IMR-90 (cell line): ENCODE measurements around the gene PHF21B. TPM values are rescaled to one million over a fixed set of nuclear protein-coding genes. Genes with fewer than 3 reads are reported as not detected.

ENCODE experiments used
- ATAC-seq: fragments of 200-7000 bp; cut with Tn5 transposase; 2 replicates; pipeline ENCODE4 v1.9.1; 2020; ENCODE audit warnings: low read depth, mild to moderate bottlenecking, moderate library complexity
- BruUV-seq: library from RNA; stranded (reverse); fragments of 400-500 nt; replicated peaks from 2 replicates; lab custom pipeline; 2021; lab: Mats Ljungman, UMichigan
- CTCF ChIA-PET: fragments of 300-600 bp; formaldehyde crosslinking; extraction: SDS; loops from one replicate; lab custom pipeline; 2021; ENCODE audit warnings: antibody characterized with exemption; lab: Yijun Ruan, JAX
- POLR2A ChIA-PET: fragments of 300-600 bp; sonication (Branson Sonifier 250); formaldehyde crosslinking; loops from one replicate; lab custom pipeline; 2022; ENCODE audit warnings: antibody characterized with exemption; ENCODE audit not compliant: unreplicated experiment; lab: Charles Lee
- DNase-seq: peaks from one replicate; pipeline ENCODE4 v3.0.0; 2013
- H2AFZ ChIP-seq: replicated peaks from 2 replicates; pipeline ENCODE3; 2013; ENCODE audit warnings: low read length, mild to moderate bottlenecking; ENCODE audit not compliant: poor library complexity
- H2AK5ac ChIP-seq: 2 replicates; pipeline ENCODE4 v1.6.1; 2013; ENCODE audit warnings: low read depth, low read length, inconsistent platforms
- H2AK9ac ChIP-seq: replicated peaks from 2 replicates; pipeline ENCODE3; 2013; ENCODE audit warnings: mild to moderate bottlenecking, low read depth, low read length, moderate library complexity; ENCODE audit not compliant: poor library complexity
- H2BK120ac ChIP-seq: 2 replicates; pipeline ENCODE4 v1.6.1; 2013; ENCODE audit warnings: low read depth, low read length, inconsistent platforms
- H2BK15ac ChIP-seq: 3 replicates; pipeline ENCODE4 v1.6.1; 2013; ENCODE audit warnings: low read depth, low read length, inconsistent platforms
- H2BK20ac ChIP-seq: 2 replicates; pipeline ENCODE4 v1.6.1; 2013; ENCODE audit warnings: low read depth, mild to moderate bottlenecking, inconsistent platforms, low read length, moderate library complexity
- H2BK5ac ChIP-seq: 2 replicates; pipeline ENCODE4 v1.6.1; 2013; ENCODE audit warnings: mild to moderate bottlenecking, low read depth, low read length, inconsistent platforms; ENCODE audit not compliant: poor library complexity, severe bottlenecking
- H3K14ac ChIP-seq: replicated peaks from 2 replicates; pipeline ENCODE4 v1.6.1; 2013; ENCODE audit warnings: low read depth, low read length, inconsistent platforms
- H3K18ac ChIP-seq: 2 replicates; pipeline ENCODE4 v1.6.1; 2013; ENCODE audit warnings: low read depth, low read length, control low read depth
- H3K23ac ChIP-seq: 2 replicates; pipeline ENCODE4 v1.6.1; 2013; ENCODE audit warnings: low read depth, low read length, inconsistent platforms
- H3K27ac ChIP-seq: 2 replicates; pipeline ENCODE4 v1.5.1; 2013; ENCODE audit warnings: mild to moderate bottlenecking, control low read depth, low read length; ENCODE audit not compliant: insufficient read depth
- H3K27me3 ChIP-seq: 2 replicates; pipeline ENCODE4 v1.6.1; 2013; ENCODE audit warnings: low read length; ENCODE audit not compliant: control insufficient read depth, insufficient read depth
- H3K36me3 ChIP-seq: 2 replicates; pipeline ENCODE4 v1.6.1; 2013; ENCODE audit warnings: low read length, mixed read lengths; ENCODE audit not compliant: control insufficient read depth, insufficient read depth
- H3K4ac ChIP-seq: 2 replicates; pipeline ENCODE4 v1.6.1; 2013; ENCODE audit warnings: low read depth, low read length, inconsistent platforms
- H3K4me1 ChIP-seq: 2 replicates; pipeline ENCODE4 v1.6.1; 2013; ENCODE audit warnings: low read length, mixed read lengths; ENCODE audit not compliant: control insufficient read depth, insufficient read depth
- H3K4me2 ChIP-seq: 2 replicates; pipeline ENCODE4 v1.6.1; 2013; ENCODE audit warnings: low read depth, mild to moderate bottlenecking, control low read depth, low read length, moderate library complexity
- H3K4me3 ChIP-seq: 2 replicates; pipeline ENCODE4 v1.5.1; 2013; ENCODE audit warnings: low read depth, mild to moderate bottlenecking, control low read depth, low read length, moderate library complexity; ENCODE audit not compliant: insufficient read depth
- H3K56ac ChIP-seq: 2 replicates; pipeline ENCODE4 v1.6.1; 2013; ENCODE audit warnings: low read length, inconsistent platforms; ENCODE audit not compliant: insufficient read depth; ENCODE audit errors: extremely low read depth
- H3K79me1 ChIP-seq, 2 experiments: 2 replicates each; pipeline ENCODE4 v1.6.1; 2013; ENCODE audit warnings: low read length in 2 of 2, inconsistent platforms in 1 of 2, low read depth in 1 of 2
- H3K9ac ChIP-seq: 2 replicates; pipeline ENCODE4 v1.6.1; 2013; ENCODE audit warnings: low read depth, low read length, control low read depth
- H3K9me1 ChIP-seq: 2 replicates; pipeline ENCODE4 v1.6.1; 2013; ENCODE audit warnings: low read length, inconsistent platforms; ENCODE audit not compliant: insufficient read depth
- H3K9me3 ChIP-seq: 2 replicates; pipeline ENCODE4 v1.6.1; 2013; ENCODE audit warnings: low read length; ENCODE audit not compliant: control insufficient read depth, insufficient read depth
- H4K20me1 ChIP-seq: 2 replicates; pipeline ENCODE4 v1.6.1; 2013; ENCODE audit warnings: low read length, inconsistent platforms; ENCODE audit not compliant: insufficient read depth
- H4K5ac ChIP-seq: 2 replicates; pipeline ENCODE4 v1.6.1; 2013; ENCODE audit warnings: mild to moderate bottlenecking, low read depth, low read length, control low read depth
- H4K8ac ChIP-seq, 2 experiments: 2 replicates each; pipeline ENCODE4 v1.6.1; 2013; ENCODE audit warnings: low read depth in 2 of 2, low read length in 2 of 2, control low read depth in 1 of 2, inconsistent platforms in 1 of 2
- H4K91ac ChIP-seq: 2 replicates; pipeline ENCODE4 v1.6.1; 2013; ENCODE audit warnings: low read depth, low read length, inconsistent platforms; ENCODE audit not compliant: insufficient read depth
- BHLHE40 ChIP-seq: fragments of 150-350 bp; IDR thresholded peaks from 2 replicates; pipeline ENCODE4 v1.6.1; 2016; ENCODE audit warnings: mild to moderate bottlenecking, low read depth, low read length
- CEBPB ChIP-seq: IDR thresholded peaks from 2 replicates; pipeline ENCODE4 v1.6.1; 2012; ENCODE audit warnings: low read depth, low read length, improper control_type of control experiment
- CHD1 ChIP-seq: IDR thresholded peaks from 2 replicates; pipeline ENCODE4 v1.6.1; 2012; ENCODE audit warnings: low read depth, low read length, improper control_type of control experiment
- CTCF ChIP-seq: conservative IDR thresholded peaks from 2 replicates; pipeline ENCODE4 v1.5.1; 2012; ENCODE audit warnings: mild to moderate bottlenecking, low read depth, low read length, improper control_type of control experiment
- ELK1 ChIP-seq: fragments of 150-350 bp; IDR thresholded peaks from 2 replicates; pipeline ENCODE4 v1.6.1; 2016; ENCODE audit warnings: low read depth, mild to moderate bottlenecking, low read length, moderate library complexity, borderline replicate concordance
- FOS ChIP-seq: fragments of 150-350 bp; IDR thresholded peaks from 2 replicates; pipeline ENCODE4 v1.6.1; 2016; ENCODE audit warnings: low read depth, low read length
- MAFK ChIP-seq: IDR thresholded peaks from 2 replicates; pipeline ENCODE4 v1.6.1; 2012; ENCODE audit warnings: low read depth, low read length, improper control_type of control experiment
- MAZ ChIP-seq: IDR thresholded peaks from 2 replicates; pipeline ENCODE4 v1.6.1; 2012; ENCODE audit warnings: low read depth, mild to moderate bottlenecking, low read length, improper control_type of control experiment, moderate library complexity, borderline replicate concordance
- MXI1 ChIP-seq: IDR thresholded peaks from 2 replicates; pipeline ENCODE4 v1.6.1; 2012; ENCODE audit warnings: low read depth, mild to moderate bottlenecking, low read length, moderate library complexity, borderline replicate concordance
- NFE2L2 ChIP-seq: fragments of 150-350 bp; IDR thresholded peaks from 2 replicates; pipeline ENCODE4 v1.6.1; 2016; ENCODE audit warnings: low read depth, mild to moderate bottlenecking, low read length
- POLR2A ChIP-seq: IDR thresholded peaks from 2 replicates; pipeline ENCODE4 v1.6.1; 2012; ENCODE audit warnings: mild to moderate bottlenecking, low read depth, low read length
- RAD21 ChIP-seq: IDR thresholded peaks from 2 replicates; pipeline ENCODE4 v1.6.1; 2012; ENCODE audit warnings: low read length, improper control_type of control experiment
- RCOR1 ChIP-seq: IDR thresholded peaks from 2 replicates; pipeline ENCODE4 v1.6.1; 2012; ENCODE audit warnings: mild to moderate bottlenecking, low read length, improper control_type of control experiment; ENCODE audit not compliant: insufficient replicate concordance
- RFX5 ChIP-seq: IDR thresholded peaks from 2 replicates; pipeline ENCODE4 v1.8.0; 2012; ENCODE audit warnings: low read depth, mild to moderate bottlenecking, low read length, moderate library complexity
- SMC3 ChIP-seq: fragments of 150-350 bp; IDR thresholded peaks from 2 replicates; pipeline ENCODE4 v1.6.1; 2016; ENCODE audit warnings: low read depth, mild to moderate bottlenecking, antibody characterized with exemption, low read length, moderate library complexity
- USF2 ChIP-seq: fragments of 150-350 bp; IDR thresholded peaks from 2 replicates; pipeline ENCODE4 v1.6.1; 2017; ENCODE audit warnings: mild to moderate bottlenecking, antibody characterized with exemption, low read length, low read depth
- WGBS, 2 experiments: methylation state at CpG; one replicate each; pipeline versions ENCODE4 v1.1.5 to v1.1.7; 2013; ENCODE audit warnings: missing lambda C conversion rate in 2 of 2; ENCODE audit not compliant: insufficient read length in 1 of 2; ENCODE audit errors: extremely low coverage in 2 of 2; 5-methylcytosine and 5-hydroxymethylcytosine counted together
- dilution Hi-C: fragments of 300-500 bp; cut with HindIII; formaldehyde crosslinking; loops from one replicate; pipeline ENCODE4 v1.14.3; 2018; ENCODE audit warnings: low sequenced_read_pairs; ENCODE audit not compliant: unreplicated experiment
- in situ Hi-C: fragments of 300-500 bp; cut with MboI; formaldehyde crosslinking; loops from 3 replicates; pipeline ENCODE4 v1.14.3; 2019; ENCODE audit warnings: low sequenced_read_pairs, inconsistent platforms, mixed read lengths
- intact Hi-C: fragments of 100-400 bp; cut with micrococcal nuclease; formaldehyde crosslinking; loops from 2 replicates; pipeline ENCODE4 v1.10.0; 2022
- polyA plus RNA-seq, 3 experiments: library from polyadenylated mRNA; depleted of rRNA; stranded (reverse); fragments of >200 nt; gene quantifications; 2 replicates each; pipeline ENCODE4 v1.2.3, GENCODE V29; 2012; ENCODE audit warnings: low replicate concordance in 1 of 3
- total RNA-seq: library from RNA; depleted of rRNA; stranded (reverse); fragments of >200 nt; gene quantifications from 2 replicates; pipeline ENCODE4 v1.2.3, GENCODE V29; 2012

Gene PHF21B
- total and polyA plus RNA-seq, 2 of the 4 experiments (the other 2 are of a cell fraction), result 0.02 TPM; not detected in 1

DNA sequence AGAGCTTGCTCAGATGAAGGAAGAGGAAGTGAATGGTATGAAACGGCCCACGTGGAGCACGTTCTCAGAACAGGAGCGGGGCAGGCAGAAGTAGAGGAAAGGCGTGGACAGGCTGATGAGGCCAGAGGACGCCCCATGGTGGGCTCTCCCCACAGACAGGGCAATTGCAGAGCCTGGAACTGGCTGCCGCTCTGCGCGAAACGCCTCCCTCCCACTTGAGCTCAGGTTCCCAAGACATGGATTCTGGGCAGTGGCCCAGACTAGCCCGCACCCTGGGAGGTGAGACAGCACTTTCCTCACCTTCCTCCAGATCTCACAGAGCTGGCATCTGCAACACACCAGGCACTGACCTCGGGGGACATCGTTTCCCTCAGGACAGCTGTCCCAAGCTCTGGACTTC is 117.6 kb downstream of the PHF21B start:
- Histone ChIP-seq H4K8ac (no peak overlapping the region), H2AK5ac (no peak overlapping the region), H3K23ac (no peak overlapping the region), H3K4me1 (no peaks in the 10 kb centered on the region), H3K4me2 (no peak overlapping the region), H2BK20ac (no peak overlapping the region), H2BK5ac (no peak overlapping the region), H3K14ac (no peak overlapping the region), H3K9me1 (no peaks in the 10 kb centered on the region), H3K27ac (no peak overlapping the region), H3K9me3 (no peaks in the 10 kb centered on the region), H2AFZ (no peak overlapping the region), H4K5ac (no peak overlapping the region), H3K4me3 (no peak overlapping the region), H3K9ac (no peak overlapping the region), H3K27me3 (peaks cover 3% of the 10 kb centered on the region; the same call in 1 of the 2 replicates), H3K4ac (no peak overlapping the region), H2BK15ac (no peak overlapping the region), H3K56ac (no peak overlapping the region), H3K79me1 (no peaks in the 10 kb centered on the region), H4K20me1 (no peaks in the 10 kb centered on the region), H4K91ac (no peak overlapping the region), H3K36me3 (no peaks in the 10 kb centered on the region), H2AK9ac (no peak overlapping the region), H3K18ac (no peak overlapping the region), H2BK120ac (no peak overlapping the region)
- no TSS peak for BruUV-seq
- no CpG with 5 or more reads among the region's 13 CpGs for WGBS, 2 experiments
- CTCF ChIA-PET, result interaction anchor here (0.5 kb wide), 1 partner anchor 11 kb away, joined by 3 read pairs; no protein-coding TSS in a partner anchor
- in situ Hi-C loops, result no loop called here
- no peak for ATAC-seq
- intact Hi-C loops, result no loop called here
- POLR2A ChIA-PET, result no interaction called here
- no peak for DNase-seq
- dilution Hi-C loops, result no loop called here
- TF ChIP-seq MAFK (no peak), MAZ (no peak), CTCF (no peak), NFE2L2 (no peak), USF2 (no peak), BHLHE40 (no peak), POLR2A (no peak), CEBPB (no peak), CHD1 (no peak), MXI1 (no peak), ELK1 (no peak), SMC3 (no peak), RFX5 (no peak), RAD21 (no peak), FOS (no peak), RCOR1 (no peak)
